Measurements from ENCODE around the gene RPL36AL.

The RPL36AL gene

GRCh38 chr14:49640540-49641417 is 20.4 kb upstream of the RPL36AL start:
- no peak for TF ChIP-seq CTCF (IDR thresholded peaks at IDR 0.05; ENCODE audit: extremely low read depth, missing control alignments)
- no peak for DNase-seq (ENCODE audit: low spot score)

GRCh38 chr14:49637534-49638078 is 17.2 kb upstream of the RPL36AL start:
- no peak for DNase-seq (ENCODE audit: low spot score)
- no peak for TF ChIP-seq CTCF (IDR thresholded peaks at IDR 0.05; ENCODE audit: extremely low read depth, missing control alignments)

GRCh38 chr14:49636866-49637265 is 16.4 kb upstream of the RPL36AL start:
- no peak for DNase-seq (ENCODE audit: low spot score)
- TF ChIP-seq CTCF (IDR thresholded peaks at IDR 0.05; ENCODE audit: extremely low read depth, missing control alignments): no peak

GRCh38 chr14:49634547-49635334 is 14.3 kb upstream of the RPL36AL start, which contains the start of gene DNAAF2:
TSS of gene DNAAF2 (minus strand) at chr14:49635244. CDS start at chr14:49635149, 95 bp downstream.
- peak; percentile 59 for DNase-seq (ENCODE audit: low spot score)
- TF ChIP-seq CTCF (IDR thresholded peaks at IDR 0.05; ENCODE audit: extremely low read depth, missing control alignments): no peak

GRCh38 chr14:49633640-49634546 is 13.5 kb upstream of the RPL36AL start:
- peak; percentile 96 for DNase-seq (ENCODE audit: low spot score)

More at GRCh38 chr14:49633640-49634546, 13.5 kb upstream of the RPL36AL start:
- TF ChIP-seq CTCF (IDR thresholded peaks at IDR 0.05; ENCODE audit: extremely low read depth, missing control alignments): peak; percentile 90
